CD14-positive monocyte (primary cell): ENCODE results near the gene LUC7L. TPM values are rescaled to one million over a fixed set of nuclear protein-coding genes. Genes with fewer than 3 reads are reported as not detected.
A peak's percentile ranks its signal among the peaks of the same experiment; 100 is the strongest.

Experiments used
- DNase-seq, 3 donors: peaks; one replicate each; pipeline ENCODE4 v3.0.0-alpha.2; 2011 to 2022
- H2AFZ ChIP-seq: 2 replicates; pipeline ENCODE4 v1.6.0; 2012; ENCODE audit warnings: mild to moderate bottlenecking, low read depth, low read length, inconsistent platforms; ENCODE audit not compliant: insufficient read depth, poor library complexity, severe bottlenecking
- H3K27ac ChIP-seq, 2 donors: 1 replicate in 1 of 2; 2 replicates in 1 of 2; pipeline ENCODE4 v1.5.1; 2012 to 2013; ENCODE audit warnings: low read length in 2 of 2, control low read depth in 1 of 2, inconsistent platforms in 1 of 2, low read depth in 1 of 2, mild to moderate bottlenecking in 1 of 2
- H3K27me3 ChIP-seq, 2 donors: one replicate each; pipeline versions ENCODE4 v1.6.0 to v1.6.1; 2011 to 2013; ENCODE audit warnings: low read length in 2 of 2; ENCODE audit not compliant: control insufficient read depth in 2 of 2, insufficient read depth in 2 of 2
- H3K36me3 ChIP-seq, 2 donors: replicated peaks in 1 of 2; 1 replicate in 1 of 2; 2 replicates in 1 of 2; pipeline versions ENCODE4 v1.5.1 to v1.6.1; 2012 to 2013; ENCODE audit warnings: low read length in 2 of 2, control low read depth in 1 of 2, inconsistent platforms in 1 of 2, mild to moderate bottlenecking in 1 of 2; ENCODE audit not compliant: insufficient read depth in 2 of 2, control insufficient read depth in 1 of 2
- H3K4me1 ChIP-seq, 2 donors: 1 replicate in 1 of 2; 2 replicates in 1 of 2; pipeline versions ENCODE4 v1.5.1 to v1.6.1; 2012 to 2013; ENCODE audit warnings: low read length in 2 of 2, control low read depth in 1 of 2, inconsistent platforms in 1 of 2, mild to moderate bottlenecking in 1 of 2, moderate library complexity in 1 of 2; ENCODE audit not compliant: insufficient read depth in 2 of 2, control insufficient read depth in 1 of 2
- H3K4me2 ChIP-seq: replicated peaks from 2 replicates; pipeline ENCODE3; 2012; ENCODE audit warnings: low read length, moderate library complexity, mild to moderate bottlenecking; ENCODE audit not compliant: poor library complexity, severe bottlenecking; ENCODE audit errors: extremely low read depth
- H3K4me3 ChIP-seq, 3 experiments: fragments of 200-600 bp in 1 of 3; sonication (generic) in 1 of 3; replicated peaks in 1 of 3; 1 replicate in 2 of 3; 2 replicates in 1 of 3; pipeline ENCODE4 v1.5.1; 2011 to 2013; ENCODE audit warnings: low read length in 3 of 3, mild to moderate bottlenecking in 3 of 3, control low read depth in 2 of 3, low read depth in 2 of 3, inconsistent platforms in 1 of 3, moderate library complexity in 1 of 3
- H3K79me2 ChIP-seq: 2 replicates; pipeline ENCODE4 v1.6.0; 2012; ENCODE audit warnings: mild to moderate bottlenecking, control low read depth, inconsistent platforms, low read length, moderate library complexity; ENCODE audit not compliant: insufficient read depth
- H3K9ac ChIP-seq: 2 replicates; pipeline ENCODE4 v1.6.0; 2017; ENCODE audit warnings: low read length, mild to moderate bottlenecking; ENCODE audit not compliant: insufficient read depth, poor library complexity, severe bottlenecking
- H3K9me3 ChIP-seq, 2 donors: replicated peaks in 1 of 2; 1 replicate in 1 of 2; 2 replicates in 1 of 2; pipeline versions ENCODE4 v1.5.1 to v1.6.1; 2012 to 2013; ENCODE audit warnings: low read length in 2 of 2, control low read depth in 1 of 2; ENCODE audit not compliant: control insufficient read depth in 1 of 2, insufficient read depth in 1 of 2
- H4K20me1 ChIP-seq: 2 replicates; pipeline ENCODE4 v1.6.0; 2012; ENCODE audit warnings: mild to moderate bottlenecking, low read length, control low read depth, moderate library complexity; ENCODE audit not compliant: insufficient read depth
- H3K27ac Mint-ChIP-seq, 7 donors: one replicate each; pipeline ENCODE4 v1.8.0; 2020; ENCODE audit warnings: mild to moderate bottlenecking in 7 of 7, mixed read lengths in 7 of 7, moderate library complexity in 6 of 7, inconsistent platforms in 2 of 7
- H3K27me3 Mint-ChIP-seq, 3 donors: one replicate each; pipeline ENCODE4 v1.8.0; 2021 to 2022; ENCODE audit warnings: low read depth in 3 of 3, mild to moderate bottlenecking in 3 of 3, mixed read lengths in 3 of 3, moderate library complexity in 3 of 3, inconsistent platforms in 1 of 3
- H3K36me3 Mint-ChIP-seq, 2 donors: one replicate each; pipeline ENCODE4 v1.8.0; 2020; ENCODE audit warnings: mixed read lengths in 2 of 2, inconsistent platforms in 1 of 2, mild to moderate bottlenecking in 1 of 2
- H3K4me1 Mint-ChIP-seq: one replicate; pipeline ENCODE4 v1.8.0; 2020; ENCODE audit warnings: mild to moderate bottlenecking, mixed read lengths
- H3K4me3 Mint-ChIP-seq, 2 donors: one replicate each; pipeline ENCODE4 v1.8.0; 2020; ENCODE audit warnings: mild to moderate bottlenecking in 2 of 2, mixed read lengths in 2 of 2, moderate library complexity in 1 of 2
- H3K9me3 Mint-ChIP-seq, 7 donors: one replicate each; pipeline ENCODE4 v1.8.0; 2020 to 2022; ENCODE audit warnings: mixed read lengths in 7 of 7, mild to moderate bottlenecking in 6 of 7, moderate library complexity in 6 of 7, inconsistent platforms in 2 of 7
- WGBS: methylation state at CpG from one replicate; pipeline ENCODE4 v1.1.5; 2013; ENCODE audit warnings: missing lambda C conversion rate; ENCODE audit not compliant: insufficient coverage; 5-methylcytosine and 5-hydroxymethylcytosine counted together
- intact Hi-C, 2 donors: fragments of 100-400 bp; cut with micrococcal nuclease; formaldehyde crosslinking; loops; one replicate each; pipeline versions ENCODE4 v1.15.0 to v1.15.1; 2023
- polyA plus RNA-seq, 3 donors: library from polyadenylated mRNA; depleted of rRNA in 1 of 3; unstranded in 2 of 3; stranded (reverse) in 1 of 3; fragments of 300-500 nt in 2 of 3; fragments of >200 nt in 1 of 3; fragmentation: Illumina TruSeq in 2 of 3; gene quantifications; 1 replicate in 2 of 3; 2 replicates in 1 of 3; pipeline ENCODE4 v1.2.3, GENCODE V29; 2012 to 2021
- TF ChIP-seq, protein P1 (sequence below): fragments of 200-600 bp; IDR thresholded peaks from one replicate; pipeline ENCODE4 v1.8.0; 2022; ENCODE audit warnings: antibody characterized with exemption, mild to moderate bottlenecking

Gene LUC7L
- polyA plus RNA-seq, 3 donors, result 4.0 to 109 (median 4.6) TPM

DNA sequence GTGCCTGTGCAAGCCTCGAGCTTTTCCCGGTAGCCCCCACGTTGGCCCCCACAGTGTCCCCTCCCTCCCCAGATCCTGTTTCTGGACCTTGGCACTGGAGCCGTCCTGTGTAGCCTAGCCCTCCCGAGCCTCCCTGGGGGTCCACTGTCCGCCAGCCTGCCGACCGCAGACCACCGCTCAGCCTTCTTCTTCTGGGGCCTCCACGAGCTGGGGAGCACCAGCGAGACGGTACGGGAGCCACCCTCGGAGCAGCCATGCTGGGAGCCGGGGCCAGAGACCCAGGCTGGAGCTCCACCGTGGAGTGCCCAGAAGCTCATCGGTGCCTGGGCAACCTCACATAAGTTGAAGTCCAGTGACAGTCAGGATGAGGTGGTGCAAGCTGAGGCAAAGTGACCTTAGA is 34.7 kb upstream of the LUC7L start:
- H3K36me3 Mint-ChIP-seq, result peaks cover 44 to 59% of the 10 kb centered on the region in 2 donors
- intact Hi-C loops, result no loop called here
- H3K9me3 Mint-ChIP-seq, result peaks cover 0 to 2% (median 0%) of the 10 kb centered on the region in 7 donors
- no peak overlapping the region for H2AFZ ChIP-seq
- H3K4me1 Mint-ChIP-seq, result peaks cover 4% of the 10 kb centered on the region
- TF ChIP-seq, protein P1, sequence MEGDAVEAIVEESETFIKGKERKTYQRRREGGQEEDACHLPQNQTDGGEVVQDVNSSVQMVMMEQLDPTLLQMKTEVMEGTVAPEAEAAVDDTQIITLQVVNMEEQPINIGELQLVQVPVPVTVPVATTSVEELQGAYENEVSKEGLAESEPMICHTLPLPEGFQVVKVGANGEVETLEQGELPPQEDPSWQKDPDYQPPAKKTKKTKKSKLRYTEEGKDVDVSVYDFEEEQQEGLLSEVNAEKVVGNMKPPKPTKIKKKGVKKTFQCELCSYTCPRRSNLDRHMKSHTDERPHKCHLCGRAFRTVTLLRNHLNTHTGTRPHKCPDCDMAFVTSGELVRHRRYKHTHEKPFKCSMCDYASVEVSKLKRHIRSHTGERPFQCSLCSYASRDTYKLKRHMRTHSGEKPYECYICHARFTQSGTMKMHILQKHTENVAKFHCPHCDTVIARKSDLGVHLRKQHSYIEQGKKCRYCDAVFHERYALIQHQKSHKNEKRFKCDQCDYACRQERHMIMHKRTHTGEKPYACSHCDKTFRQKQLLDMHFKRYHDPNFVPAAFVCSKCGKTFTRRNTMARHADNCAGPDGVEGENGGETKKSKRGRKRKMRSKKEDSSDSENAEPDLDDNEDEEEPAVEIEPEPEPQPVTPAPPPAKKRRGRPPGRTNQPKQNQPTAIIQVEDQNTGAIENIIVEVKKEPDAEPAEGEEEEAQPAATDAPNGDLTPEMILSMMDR, result no peak
- H3K9me3 ChIP-seq, result no peaks in the 10 kb centered on the region
- no peak for DNase-seq
- no peaks in the 10 kb centered on the region for H3K79me2 ChIP-seq
- peak overlapping the region in 1 of 7 donors; percentile 10 for H3K27ac Mint-ChIP-seq
- no peaks in the 10 kb centered on the region for H3K4me1 ChIP-seq
- no peak overlapping the region for H3K9ac ChIP-seq
- H3K36me3 ChIP-seq, result peaks cover 49 to 53% of the 10 kb centered on the region in 2 donors
- no peaks in the 10 kb centered on the region for H4K20me1 ChIP-seq
- no peaks in the 10 kb centered on the region for H3K27me3 ChIP-seq
- WGBS, result 97% methylated on average over 17 of the region's 17 CpGs
- no peak overlapping the region for H3K4me2 ChIP-seq
- no peak overlapping the region for H3K4me3 Mint-ChIP-seq
- H3K27me3 Mint-ChIP-seq, result peaks cover 0 to 1% (median 0%) of the 10 kb centered on the region in 3 donors
- no peak overlapping the region for H3K27ac ChIP-seq
- H3K4me3 ChIP-seq, result no peak overlapping the region

DNA sequence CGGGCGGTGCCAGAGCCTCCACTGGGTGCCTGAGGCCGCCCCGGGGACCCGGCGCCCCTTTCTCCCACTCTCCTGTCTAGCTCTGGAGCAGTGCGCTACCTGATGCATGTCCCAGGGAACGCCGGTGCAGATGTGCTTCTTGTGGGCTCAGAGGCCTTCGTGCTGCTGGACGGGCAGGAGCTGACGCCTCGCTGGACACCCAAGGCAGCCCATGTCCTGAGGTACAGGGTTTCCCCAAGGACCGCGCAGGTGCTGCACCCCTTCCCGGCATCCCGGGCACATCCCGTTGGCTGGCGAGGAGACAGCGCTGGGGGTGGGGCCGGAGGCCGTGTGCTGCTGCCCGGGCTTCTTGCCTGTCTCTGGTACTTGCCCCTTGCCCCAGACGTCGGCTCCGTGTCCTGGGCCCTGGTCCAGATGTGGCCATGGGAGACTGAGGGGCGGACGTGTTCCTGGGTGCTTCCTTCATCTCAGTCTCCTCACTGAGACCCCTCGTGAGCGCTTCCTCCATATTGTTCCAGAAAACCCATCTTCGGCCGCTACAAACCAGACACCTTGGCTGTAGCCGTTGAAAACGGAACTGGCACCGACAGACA is 34.0 kb upstream of the LUC7L start:
- no peak overlapping the region for H2AFZ ChIP-seq
- Mint-ChIP-seq H3K27me3 (no peaks in the 10 kb centered on the region), H3K9me3 (peaks cover 0 to 2% (median 0%) of the 10 kb centered on the region in 7 donors), H3K27ac (no peak overlapping the region), H3K4me1 (peaks cover 5% of the 10 kb centered on the region), H3K36me3 (peaks cover 44 to 60% of the 10 kb centered on the region in 2 donors), H3K4me3 (no peak overlapping the region)
- H3K27me3 ChIP-seq, result no peaks in the 10 kb centered on the region
- no peak overlapping the region for H3K4me3 ChIP-seq
- no peaks in the 10 kb centered on the region for H4K20me1 ChIP-seq
- no peak overlapping the region for H3K9ac ChIP-seq
- no peaks in the 10 kb centered on the region for H3K9me3 ChIP-seq
- H3K36me3 ChIP-seq, result peaks cover 51 to 53% of the 10 kb centered on the region in 2 donors
- intact Hi-C loops, result no loop called here
- WGBS, result 98% methylated on average over 33 of the region's 35 CpGs
- no peaks in the 10 kb centered on the region for H3K4me1 ChIP-seq
- TF ChIP-seq, protein P1, result no peak
- H3K79me2 ChIP-seq, result no peaks in the 10 kb centered on the region
- no peak overlapping the region for H3K27ac ChIP-seq
- no peak overlapping the region for H3K4me2 ChIP-seq
- peak in 1 of 3 donors; percentile 4 for DNase-seq
